Pancreas (tissue), 10 donors: ENCODE measurements around the gene ZNF207. TPM values are rescaled to one million over a fixed set of nuclear protein-coding genes. Genes with fewer than 3 reads are reported as not detected.
"Not testable (repeated sequence)": the region's sequence is repeated elsewhere in the genome, so short reads cannot be mapped to it uniquely, and the experiment has no call there.

Source experiments
- ATAC-seq, 4 donors: fragments of 200-7000 bp; cut with Tn5 transposase; one replicate each; pipeline versions ENCODE4 v1.8.0 to v1.9.1; 2020; ENCODE audit warnings: mild to moderate bottlenecking in 4 of 4, moderate library complexity in 4 of 4
- DNase-seq, 6 donors: peaks; one replicate each; pipeline ENCODE4 v3.0.0-alpha.2; 2020
- FAIRE-seq: peaks from 2 replicates; lab custom pipeline; 2012; peaks lifted over from hg19 to GRCh38; lab: Jason Lieb, UNC
- H3K27ac ChIP-seq, 4 donors: fragments of 200-600 bp; sonication (generic); 1 replicate in 3 of 4; 2 replicates in 1 of 4; pipeline versions ENCODE4 v1.5.0 to v1.8.0; 2020
- H3K27me3 ChIP-seq, 4 donors: fragments of 200-600 bp; one replicate each; pipeline ENCODE4 v1.8.0; 2021
- H3K36me3 ChIP-seq, 3 donors: fragments of 200-600 bp; sonication (generic) in 1 of 3; one replicate each; pipeline versions ENCODE4 v1.5.0 to v1.8.0; 2020 to 2021
- H3K4me1 ChIP-seq, 3 donors: fragments of 200-600 bp; one replicate each; pipeline ENCODE4 v1.8.0; 2021
- H3K4me3 ChIP-seq, 4 donors: fragments of 200-600 bp; sonication (generic) in 2 of 4; one replicate each; pipeline versions ENCODE4 v1.5.0 to v1.8.0; 2020 to 2021
- H3K9me3 ChIP-seq, 4 donors: fragments of 200-600 bp; one replicate each; pipeline ENCODE4 v1.8.0; 2021
- WGBS, 2 donors: extraction: QIAGEN DNeasy Blood & Tissue Kit; methylation state at CpG; one replicate each; pipeline ENCODE4 v1.1.7; 2013; 5-methylcytosine and 5-hydroxymethylcytosine counted together
- intact Hi-C, 3 donors: fragments of 100-400 bp; cut with DNase I; formaldehyde crosslinking; loops; one replicate each; pipeline versions ENCODE4 v1.11.1 to v1.14.2; 2022
- polyA plus RNA-seq, 2 donors: library from polyadenylated mRNA; stranded (reverse); fragments of 200-250 nt; gene quantifications; one replicate each; pipeline ENCODE4 v1.2.3, GENCODE V29; 2013
- total RNA-seq, 6 donors: library from RNA; stranded (reverse); fragmentation: NEBNext Ultra II Directional in 4 of 6; extraction: Animal tissue kit (Norgen Biotek cat#: 25700) in 4 of 6; gene quantifications; one replicate each; pipeline versions ENCODE4 v1.2.1 to v1.2.4, GENCODE V29; 2021 to 2023
- TF ChIP-seq, protein P1 (sequence below), 4 donors: fragments of 200-600 bp; sonication (generic) in 3 of 4; IDR thresholded peaks; one replicate each; pipeline versions ENCODE4 v1.5.0 to v1.8.0; 2021; ENCODE audit warnings: antibody characterized with exemption in 4 of 4
- donor health status: healthy with polysubstance abuse.
- donor health status: DM: no; HTN: no; CAD: no; lungs with moderate emphysema.
- donor health status: DM: no; HTN: no; CAD: no.
- donor health status: control.
- donor health status: control.
- donor health status: Bipolar disorder and iron deficiency.
- donor health status: DM: yes; HTN: yes; CAD: no.
- donor health status: DM: no; HTN: no; CAD: no.
- donor health status: DM: no; HTN: no; CAD: no.
- donor health status: DM: yes; HTN: yes; CAD: no.

The ZNF207 gene
- total and polyA plus RNA-seq, 8 donors: 35.1 to 82.4 (median 44.2) TPM

DNA sequence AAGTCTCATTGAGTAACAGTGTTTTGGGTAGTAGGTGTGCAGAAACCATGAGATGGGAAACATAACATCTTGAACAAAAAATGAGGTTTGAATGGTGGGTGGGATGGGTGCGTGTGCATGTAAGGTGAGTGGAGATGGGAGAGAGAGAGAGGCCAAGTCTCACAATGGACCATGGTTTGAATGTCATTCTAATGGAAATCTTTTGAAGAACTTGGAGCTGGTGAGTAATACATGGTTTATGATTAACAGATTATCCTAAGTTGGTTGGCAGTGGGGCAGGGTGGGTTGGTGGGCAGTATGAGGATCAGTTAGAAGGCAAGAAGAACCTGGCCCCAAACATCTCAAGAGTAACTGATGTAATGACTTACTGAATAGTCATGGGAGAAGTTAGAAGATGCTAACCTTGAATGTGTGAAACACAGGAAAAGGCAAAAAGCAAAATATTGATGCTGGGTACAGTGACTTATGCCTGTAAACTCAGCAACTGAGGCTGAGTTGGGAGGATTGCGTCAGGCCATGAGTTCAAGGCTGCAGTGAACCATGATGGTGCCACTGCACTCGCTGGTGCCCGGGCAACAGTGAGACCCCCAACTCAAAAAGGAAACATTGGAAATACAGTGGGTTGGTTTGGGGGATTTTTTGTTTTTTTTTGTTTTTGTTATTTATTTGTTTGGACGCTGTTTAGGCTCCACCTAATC is 32.7 kb downstream of the ZNF207 start:
- peaks cover 0 to 8% (median 0%) of the 10 kb centered on the region in 3 donors for H3K4me1 ChIP-seq
- intact Hi-C loops: no loop called here
- FAIRE-seq (no peak), ATAC-seq (no peak), DNase-seq (no peak)
- TF ChIP-seq, protein P1, sequence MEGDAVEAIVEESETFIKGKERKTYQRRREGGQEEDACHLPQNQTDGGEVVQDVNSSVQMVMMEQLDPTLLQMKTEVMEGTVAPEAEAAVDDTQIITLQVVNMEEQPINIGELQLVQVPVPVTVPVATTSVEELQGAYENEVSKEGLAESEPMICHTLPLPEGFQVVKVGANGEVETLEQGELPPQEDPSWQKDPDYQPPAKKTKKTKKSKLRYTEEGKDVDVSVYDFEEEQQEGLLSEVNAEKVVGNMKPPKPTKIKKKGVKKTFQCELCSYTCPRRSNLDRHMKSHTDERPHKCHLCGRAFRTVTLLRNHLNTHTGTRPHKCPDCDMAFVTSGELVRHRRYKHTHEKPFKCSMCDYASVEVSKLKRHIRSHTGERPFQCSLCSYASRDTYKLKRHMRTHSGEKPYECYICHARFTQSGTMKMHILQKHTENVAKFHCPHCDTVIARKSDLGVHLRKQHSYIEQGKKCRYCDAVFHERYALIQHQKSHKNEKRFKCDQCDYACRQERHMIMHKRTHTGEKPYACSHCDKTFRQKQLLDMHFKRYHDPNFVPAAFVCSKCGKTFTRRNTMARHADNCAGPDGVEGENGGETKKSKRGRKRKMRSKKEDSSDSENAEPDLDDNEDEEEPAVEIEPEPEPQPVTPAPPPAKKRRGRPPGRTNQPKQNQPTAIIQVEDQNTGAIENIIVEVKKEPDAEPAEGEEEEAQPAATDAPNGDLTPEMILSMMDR (IDR thresholded peaks at IDR 0.05): no peak
- no peak overlapping the region for H3K4me3 ChIP-seq
- H3K27ac ChIP-seq: no peak overlapping the region
- peaks cover 0 to 20% (median 12%) of the 10 kb centered on the region in 3 donors for H3K36me3 ChIP-seq
- WGBS, 2 donors: 98 to 99% methylated on average over 5 of the region's 5 CpGs
- H3K27me3 ChIP-seq: no peaks in the 10 kb centered on the region
- H3K9me3 ChIP-seq: no peaks in the 10 kb centered on the region

DNA sequence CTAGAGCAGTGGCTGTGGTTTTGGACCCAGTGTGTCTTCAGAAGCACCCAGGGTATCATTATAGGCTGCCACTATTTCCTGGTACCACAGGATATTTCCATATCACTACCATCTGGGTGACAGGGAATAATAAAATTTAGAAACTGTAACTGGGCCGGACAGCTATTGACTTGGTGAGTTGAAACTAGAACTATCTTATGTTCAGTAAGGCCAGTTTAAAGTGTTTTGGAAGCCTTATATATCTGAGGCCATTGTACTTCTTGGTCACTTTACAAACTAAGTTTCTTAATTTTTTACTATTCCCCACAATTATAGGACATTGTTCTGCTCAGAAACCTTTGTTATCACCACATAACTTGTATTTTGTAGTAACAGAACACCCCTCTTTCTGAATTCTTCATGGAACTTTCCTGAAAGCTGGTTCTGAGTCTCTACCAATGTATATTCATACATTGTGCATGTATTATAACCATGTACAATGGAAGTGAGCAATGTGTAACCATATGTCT is 34.0 kb downstream of the ZNF207 start:
- H3K36me3 ChIP-seq: peaks cover 0 to 7% (median 4%) of the 10 kb centered on the region in 3 donors
- intact Hi-C loops: no loop called here
- ATAC-seq (no peak), DNase-seq (no peak), FAIRE-seq (no peak)
- WGBS, 2 donors: 92 to 94% methylated on average over 1 of the region's 1 CpG
- no peak overlapping the region for H3K4me3 ChIP-seq
- TF ChIP-seq, protein P1 (IDR thresholded peaks at IDR 0.05): no peak
- no peaks in the 10 kb centered on the region for H3K27me3 ChIP-seq
- no peaks in the 10 kb centered on the region for H3K9me3 ChIP-seq
- H3K27ac ChIP-seq: no peak overlapping the region
- peaks cover 0 to 8% (median 0%) of the 10 kb centered on the region in 3 donors for H3K4me1 ChIP-seq

DNA sequence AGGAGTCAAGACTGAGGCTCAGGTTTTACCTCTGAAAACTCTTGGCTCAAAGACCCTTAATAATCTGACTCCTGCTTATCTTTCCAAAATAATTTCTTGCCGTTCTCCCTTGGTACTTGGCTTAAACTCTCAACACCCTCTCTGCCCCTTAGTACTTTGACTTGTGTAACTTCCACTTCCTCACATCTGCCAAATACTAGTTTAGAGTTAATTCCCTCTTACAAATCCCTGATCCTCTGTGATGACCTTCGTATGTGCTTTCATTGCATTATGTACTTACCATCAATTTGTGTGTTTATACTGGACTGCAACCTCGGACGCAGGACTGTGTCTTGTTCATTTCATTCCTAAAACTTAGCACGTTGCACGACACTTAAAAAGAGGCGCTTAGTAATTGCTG is 35.2 kb downstream of the ZNF207 start:
- no peak for ATAC-seq
- Histone ChIP-seq H3K4me1 (peaks cover 0 to 8% (median 0%) of the 10 kb centered on the region in 3 donors), H3K4me3 (no peak overlapping the region), H3K27ac (no peak overlapping the region), H3K36me3 (peaks cover 0 to 4% (median under 1%) of the 10 kb centered on the region in 3 donors), H3K9me3 (no peaks in the 10 kb centered on the region), H3K27me3 (no peaks in the 10 kb centered on the region)
- DNase-seq: no peak
- intact Hi-C loops: no loop called here
- TF ChIP-seq, protein P1 (IDR thresholded peaks at IDR 0.05): no peak
- 65 to 66% methylated on average over 7 of the region's 7 CpGs for WGBS, 2 donors
- no peak for FAIRE-seq

DNA sequence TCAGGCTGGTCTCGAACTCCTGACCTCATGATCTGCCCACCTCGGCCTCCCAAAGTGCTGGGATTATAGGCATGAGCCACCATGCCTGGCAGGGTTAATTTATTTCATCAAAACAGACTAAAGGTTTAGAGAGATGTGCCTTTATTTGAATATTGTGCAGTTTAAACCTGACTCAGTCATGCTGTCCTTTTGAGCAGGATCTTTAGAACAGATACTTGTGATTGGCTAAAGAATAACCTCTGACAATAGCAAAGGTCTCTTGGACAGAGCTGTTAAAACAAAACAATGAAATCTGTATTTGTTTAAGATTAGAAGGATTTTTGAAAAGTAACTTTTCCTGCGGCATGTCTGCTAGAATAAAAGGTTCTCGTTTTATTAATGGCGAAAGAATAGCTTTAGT is 36.0 kb downstream of the ZNF207 start:
- WGBS, 2 donors: 56 to 59% methylated on average over 5 of the region's 5 CpGs
- DNase-seq (no peak), FAIRE-seq (no peak), ATAC-seq (peak in 3 of 4 donors; percentile 22 to 40 (median 37))
- H3K9me3 ChIP-seq: no peaks in the 10 kb centered on the region
- TF ChIP-seq, protein P1 (IDR thresholded peaks at IDR 0.05): no peak
- H3K36me3 ChIP-seq: peaks cover 0 to 2% (median 0%) of the 10 kb centered on the region in 3 donors
- H3K4me3 ChIP-seq: no peak overlapping the region
- H3K4me1 ChIP-seq: peaks cover 0 to 6% (median 0%) of the 10 kb centered on the region in 3 donors
- intact Hi-C loops: no loop called here
- H3K27me3 ChIP-seq: no peaks in the 10 kb centered on the region
- H3K27ac ChIP-seq: no peak overlapping the region

DNA sequence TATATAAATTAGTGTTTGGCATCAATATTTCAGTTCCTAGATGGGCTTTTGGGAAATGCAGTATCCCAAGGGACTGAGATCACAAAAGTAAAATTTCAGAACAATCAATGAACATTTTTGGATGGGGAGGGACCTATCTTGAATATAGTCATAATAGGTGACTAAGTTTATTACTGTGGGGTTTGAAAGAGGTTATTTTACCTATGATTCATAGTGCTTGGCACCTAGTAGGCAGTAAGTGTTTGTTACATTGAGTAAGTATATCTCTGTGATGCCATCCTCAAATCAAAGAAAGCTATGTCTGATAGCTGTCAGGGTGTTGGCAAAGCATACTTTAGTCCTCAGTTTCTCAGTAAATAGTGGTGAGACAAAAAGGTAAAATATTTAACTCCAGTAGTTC is 36.9 kb downstream of the ZNF207 start:
- H3K36me3 ChIP-seq: no peaks in the 10 kb centered on the region
- no peak for FAIRE-seq
- H3K4me3 ChIP-seq: no peak overlapping the region
- H3K4me1 ChIP-seq: no peaks in the 10 kb centered on the region
- TF ChIP-seq, protein P1 (IDR thresholded peaks at IDR 0.05): no peak
- intact Hi-C loops: no loop called here
- DNase-seq: no peak
- H3K9me3 ChIP-seq: no peaks in the 10 kb centered on the region
- ATAC-seq: no peak
- no peak overlapping the region for H3K27ac ChIP-seq
- H3K27me3 ChIP-seq: no peaks in the 10 kb centered on the region

DNA sequence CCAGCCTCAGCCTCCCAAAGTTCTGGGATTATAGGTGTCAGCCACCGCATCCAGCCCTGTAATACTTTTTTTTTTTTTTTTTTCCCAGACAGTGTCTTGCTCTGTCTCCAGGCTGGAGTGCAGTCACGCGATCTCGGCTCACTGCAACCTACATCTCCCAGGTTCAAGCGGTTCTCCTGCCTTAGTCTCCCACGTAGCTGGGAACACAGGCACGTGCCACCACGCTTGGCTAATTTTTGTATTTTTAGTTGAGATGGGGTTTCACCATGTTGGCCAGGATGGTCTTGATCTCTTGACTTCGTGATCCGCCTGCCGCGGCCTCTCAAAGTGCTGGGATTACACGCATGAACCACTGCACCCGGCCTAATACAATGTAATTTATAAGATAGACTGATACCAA is 38.2 kb downstream of the ZNF207 start:
- intact Hi-C loops, H3K9me3 ChIP-seq, ATAC-seq, H3K4me1 ChIP-seq, H3K4me3 ChIP-seq, FAIRE-seq, H3K36me3 ChIP-seq, H3K27ac ChIP-seq, H3K27me3 ChIP-seq, DNase-seq: not testable (repeated sequence)
- 98 to 99% methylated on average over 14 of the region's 14 CpGs for WGBS, 2 donors
